Measurements from ENCODE around the gene C6orf136.
A peak's percentile ranks its signal among the peaks of the same experiment; 100 is the strongest.

Gene C6orf136

DNA sequence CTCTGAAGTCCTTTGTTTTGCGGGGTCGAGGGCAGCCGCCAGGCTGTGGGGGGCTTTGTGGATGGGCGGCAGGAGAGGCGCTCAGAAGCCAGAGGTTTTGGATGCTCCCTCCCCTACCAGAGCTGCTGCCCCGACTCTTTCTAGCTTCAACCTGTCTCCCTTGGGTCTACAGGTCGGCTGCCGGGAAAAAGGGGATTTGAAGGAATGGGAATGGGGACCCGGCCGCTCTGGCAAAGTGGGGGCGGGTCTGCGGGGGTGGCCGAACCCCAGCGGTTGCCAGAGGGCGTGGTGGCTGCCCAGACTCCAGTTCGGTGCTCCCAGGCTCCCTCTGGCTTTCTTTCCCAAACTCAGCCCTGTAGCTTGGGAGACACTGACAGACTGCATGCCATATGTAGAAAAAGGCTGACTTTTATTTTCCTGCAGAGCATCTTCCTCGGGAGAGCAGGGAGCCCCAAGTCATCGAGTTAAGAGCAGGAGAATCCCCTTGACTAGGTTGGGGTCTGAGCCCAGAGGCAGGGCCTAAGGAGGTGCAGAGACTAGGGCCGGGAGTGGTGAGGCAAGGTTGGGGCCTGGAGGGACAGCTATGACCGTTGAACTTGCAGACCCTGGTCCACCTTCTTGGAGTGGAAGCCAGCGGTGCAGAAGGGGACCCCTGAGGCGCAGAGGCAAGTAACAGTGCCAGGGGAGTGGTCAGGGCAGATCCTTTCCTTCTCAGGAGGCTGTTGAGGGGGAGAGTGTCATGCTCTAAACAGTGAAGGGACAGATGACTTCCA lies 40.9 kb downstream of the C6orf136 start:
- no peak for DNase-seq

DNA sequence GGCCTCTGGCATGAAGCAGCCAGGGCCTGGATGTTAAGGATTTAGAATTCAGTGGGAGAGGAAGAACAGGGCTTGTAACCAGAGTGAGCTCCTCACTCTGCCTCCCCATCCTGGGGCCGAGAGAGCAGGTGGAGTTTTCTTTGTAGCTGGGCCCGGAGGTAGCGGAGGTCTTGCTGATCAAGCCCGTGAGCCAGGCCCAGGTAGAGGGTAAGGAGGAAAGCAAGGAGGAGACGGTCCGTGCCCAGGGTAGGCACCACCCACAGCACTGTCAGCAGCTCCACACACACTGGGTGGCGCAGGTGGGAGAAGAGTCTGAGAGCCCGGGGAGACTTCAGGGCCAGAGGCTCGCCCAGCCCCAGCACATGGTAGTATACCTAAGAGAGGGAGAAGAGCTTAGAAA lies 41.6 kb downstream of the C6orf136 start:
- DNase-seq, result no peak

DNA sequence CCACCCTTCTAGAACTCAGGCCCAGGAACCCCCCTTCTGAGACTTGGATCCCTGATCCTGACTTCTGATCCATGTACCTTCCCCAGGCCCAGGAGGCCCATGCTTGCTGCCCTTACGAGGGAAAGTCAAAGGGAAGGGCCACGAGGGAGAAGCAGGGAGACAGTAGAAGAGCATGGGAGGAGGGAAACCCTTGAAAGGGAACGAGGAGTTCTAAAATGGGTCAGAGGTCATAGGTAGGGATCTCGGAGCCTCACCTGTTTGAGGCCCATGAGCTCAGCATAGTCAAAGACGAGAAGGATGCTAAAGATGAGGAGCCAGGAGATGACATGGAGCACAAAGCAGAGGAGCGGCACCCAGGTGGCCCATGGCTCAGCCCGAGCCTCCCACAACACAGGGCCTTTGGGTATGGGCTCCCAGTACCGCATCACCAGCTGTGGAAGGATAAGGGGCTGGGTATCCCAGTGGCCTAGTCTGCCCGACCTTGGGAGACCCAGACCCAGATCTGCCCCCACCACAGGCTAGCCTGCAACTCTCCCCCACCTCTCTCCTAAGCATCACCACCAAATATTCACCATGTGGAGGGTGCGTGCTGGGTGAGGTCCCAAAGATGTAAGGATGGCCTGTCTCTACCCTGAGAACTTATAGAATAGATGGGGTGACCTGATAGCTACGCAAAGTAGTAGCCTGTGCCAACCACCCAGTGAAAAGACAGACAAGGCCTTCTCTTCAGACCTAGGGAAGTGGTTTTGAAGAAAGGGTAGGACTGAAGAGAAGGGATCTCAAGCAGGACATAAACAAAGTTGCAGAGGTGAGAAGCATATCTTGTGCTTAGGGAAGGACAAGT lies 42.3 kb downstream of the C6orf136 start:
- no peak for DNase-seq

DNA sequence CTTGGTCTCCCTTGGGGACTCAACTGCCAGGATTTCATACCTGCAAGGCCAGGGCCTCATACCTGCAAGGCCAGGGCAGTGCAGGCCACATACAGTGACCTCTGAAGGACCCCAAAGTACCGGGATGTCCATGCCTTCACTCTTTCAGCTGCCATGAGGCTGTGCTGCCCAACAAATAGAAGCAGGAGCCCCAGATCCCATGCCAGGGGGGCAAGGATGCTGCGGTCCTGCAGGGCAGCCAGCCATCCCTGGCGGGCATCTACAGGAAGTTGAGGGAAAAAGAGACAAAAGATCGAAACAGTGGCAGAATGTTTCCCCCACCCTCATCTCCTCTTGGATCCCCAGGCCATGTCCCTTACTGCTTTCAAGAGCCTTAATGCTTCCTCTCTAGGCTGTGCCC lies 43.1 kb downstream of the C6orf136 start:
- DNase-seq, result no peak

DNA sequence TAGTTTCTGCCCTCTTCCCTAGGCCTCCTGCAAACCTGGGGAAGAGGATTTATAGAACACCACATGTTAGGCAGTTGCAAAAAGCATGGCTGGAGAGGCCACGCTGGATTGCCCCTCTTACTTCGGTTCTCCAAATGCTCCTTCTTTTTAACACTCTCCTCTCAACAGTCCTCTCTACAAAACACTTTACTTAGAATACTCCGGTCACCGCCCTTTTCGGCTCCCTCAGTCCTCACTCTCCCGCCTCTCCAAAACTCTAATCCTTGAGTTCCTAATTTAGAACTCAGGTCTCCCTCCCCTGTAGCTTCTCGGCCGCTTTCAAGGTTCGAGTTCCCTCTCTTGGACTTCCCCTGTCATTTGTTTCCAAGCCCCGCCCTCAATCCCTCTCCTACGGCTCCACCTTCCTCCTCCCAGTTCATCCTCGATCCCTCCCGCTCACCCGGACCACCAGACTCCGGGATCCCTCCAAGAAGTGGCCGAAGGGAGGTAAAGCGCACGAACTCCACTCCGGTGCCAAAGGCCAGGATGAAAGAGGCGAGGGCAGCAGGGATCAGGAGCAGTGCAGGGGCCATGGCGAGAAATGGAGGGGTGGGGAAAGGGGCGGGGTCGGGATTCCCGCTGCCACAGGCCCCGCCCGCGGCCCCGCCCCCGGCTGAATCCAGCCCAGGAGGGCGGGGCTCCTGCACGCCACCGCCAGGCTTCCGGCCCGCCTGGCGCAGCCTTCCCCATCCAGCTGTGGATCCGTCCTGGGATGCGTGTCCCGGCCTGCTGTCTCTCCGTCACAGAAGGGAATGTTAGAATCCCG lies 43.7 kb downstream of the C6orf136 start, which contains the start of gene NRM:
Gene NRM (minus strand): TSS at position 582 of the 805 bp plus-strand sequence. CDS start 10 bp downstream, at position 572.
- DNase-seq, result peak; percentile 93

DNA sequence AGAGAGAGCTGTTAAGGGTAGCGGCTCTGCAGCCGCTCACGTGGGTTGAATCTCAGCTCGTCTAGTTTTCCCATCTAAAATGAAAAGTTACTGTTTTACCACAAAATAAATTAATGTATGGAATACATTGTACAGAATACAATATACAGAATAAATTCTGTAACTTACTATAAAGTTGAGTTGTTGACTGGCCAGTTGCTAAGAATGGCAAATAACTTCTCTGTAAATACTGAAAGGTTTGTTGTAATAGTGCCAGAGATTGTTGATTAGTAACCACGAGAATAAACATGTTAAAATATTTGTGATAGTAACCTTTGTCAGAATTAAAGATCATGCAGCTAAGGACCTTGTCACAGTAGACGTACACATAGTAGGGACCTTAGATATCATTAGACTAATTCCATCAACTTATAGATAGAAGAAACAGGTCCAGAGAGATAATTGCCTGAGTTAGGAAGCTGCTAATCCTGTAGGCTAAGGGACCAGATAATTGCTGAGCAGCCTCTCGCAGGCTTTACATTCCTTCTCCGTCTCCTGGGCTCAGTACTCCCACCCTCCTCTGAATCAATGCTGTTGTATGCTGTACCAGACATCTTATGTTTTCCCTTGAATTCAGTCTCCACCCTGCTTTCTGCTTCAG lies 44.4 kb downstream of the C6orf136 start:
- DNase-seq, result no peak

DNA sequence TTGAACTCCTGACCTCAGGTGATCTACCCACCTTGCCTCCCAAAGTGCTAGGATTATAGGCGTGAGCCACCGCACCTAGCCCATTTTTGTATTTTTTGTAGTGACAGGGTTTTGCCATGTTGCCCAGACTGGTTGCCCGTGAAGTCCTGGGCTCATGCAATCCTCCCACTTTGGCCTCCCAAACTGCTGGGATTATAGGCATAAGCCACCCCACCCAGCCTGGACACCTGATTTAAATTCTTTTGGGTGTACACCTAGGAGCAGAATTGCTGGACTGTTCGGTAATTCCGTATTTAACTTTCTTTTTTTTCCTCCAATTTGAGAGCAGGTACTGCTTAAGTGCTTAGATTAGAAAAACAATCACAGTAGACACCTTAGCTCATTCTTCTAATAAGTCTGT lies 49.5 kb downstream of the C6orf136 start:
- DNase-seq, result no peak

DNA sequence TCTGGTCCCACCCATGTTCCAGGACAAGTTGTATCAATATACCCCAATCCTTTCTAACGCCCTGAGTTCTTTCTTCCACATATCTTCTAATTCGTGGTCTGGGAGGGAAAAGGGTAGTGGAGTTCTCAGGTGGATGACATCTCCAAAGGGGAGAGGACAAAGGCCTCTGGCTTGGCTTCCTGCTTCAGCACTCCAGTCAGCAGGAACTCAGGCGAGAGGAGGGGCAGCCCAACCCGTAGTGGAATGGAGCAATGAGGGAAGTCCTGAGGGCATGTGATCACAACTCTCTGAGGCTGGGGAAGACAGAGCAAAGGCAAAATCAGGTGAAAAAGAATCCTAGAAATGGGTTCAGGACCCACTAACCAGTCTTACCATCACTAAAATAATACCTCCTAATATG lies 53.4 kb downstream of the C6orf136 start:
- DNase-seq, result no peak

All from left hindlimb (tissue), 1 donor.